Fibroblast of skin of abdomen (primary cell): ENCODE measurements around the gene ZDHHC19.
A peak's percentile ranks its signal among the peaks of the same experiment; 100 is the strongest.
"Not testable (repeated sequence)": the region's sequence is repeated elsewhere in the genome, so short reads cannot be mapped to it uniquely, and the experiment has no call there.

Experiments used
- DNase-seq: peaks from one replicate; pipeline ENCODE4 v3.0.0-alpha.2; 2013

ZDHHC19 gene

GRCh38 chr3:196202516-196202970 lies 8.7 kb downstream of the ZDHHC19 start:
- peak; percentile 16 for DNase-seq

DNA sequence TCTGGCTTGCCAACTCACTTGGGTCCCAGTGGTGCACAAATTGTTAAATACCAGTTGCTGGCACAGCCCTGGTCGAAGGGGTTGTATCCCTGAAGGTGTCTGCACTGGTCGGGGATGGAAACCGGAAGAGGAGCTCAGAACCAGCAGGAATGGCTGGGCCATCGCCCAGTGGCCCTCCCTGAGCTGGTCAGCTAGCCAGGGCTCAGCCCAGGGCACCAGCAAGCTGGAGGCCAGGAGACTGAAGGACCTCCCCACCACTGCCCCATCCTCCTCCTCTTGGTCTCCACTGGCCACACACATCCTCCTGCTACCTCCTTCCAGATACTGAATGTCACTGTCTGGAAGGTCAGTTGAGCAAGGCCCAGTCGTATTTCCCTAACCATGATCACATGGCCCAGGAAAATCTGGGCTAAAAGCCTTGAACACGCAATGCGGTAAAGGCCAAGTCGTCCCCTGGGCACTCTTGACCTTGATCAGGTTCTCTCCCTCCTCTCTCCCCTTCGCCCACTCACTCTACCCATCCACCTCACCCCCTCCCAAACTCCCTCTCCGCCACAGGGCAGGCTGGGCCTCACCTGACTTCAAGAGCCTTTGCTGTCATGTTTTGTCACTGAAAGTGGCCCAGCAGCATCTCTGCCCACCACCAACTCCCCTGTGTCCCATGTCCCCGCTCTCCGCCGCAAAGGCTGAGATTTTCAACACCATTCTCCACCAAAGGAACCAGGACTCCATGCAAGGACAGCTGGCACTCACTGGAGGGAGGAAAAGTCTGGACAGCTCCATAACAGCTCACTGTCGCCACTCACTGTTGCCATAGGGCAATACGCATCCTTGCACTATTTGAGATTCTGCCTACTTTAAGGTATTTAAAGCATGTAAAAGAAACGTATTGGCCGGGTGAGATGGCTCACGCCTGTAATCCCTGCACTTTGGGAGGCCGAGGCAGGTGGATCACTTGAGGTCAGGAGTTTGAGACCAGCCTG lies 12.1 kb downstream of the ZDHHC19 start:
- DNase-seq = no peak

GRCh38 chr3:196198081-196198675 lies 13.0 kb downstream of the ZDHHC19 start:
- DNase-seq = no peak

GRCh38 chr3:196197524-196197923 lies 13.7 kb downstream of the ZDHHC19 start:
- DNase-seq = no peak

- DNase-seq = no peak
Measured at GRCh38 chr3:196195664-196196265, 15.4 kb downstream of the ZDHHC19 start.

DNA sequence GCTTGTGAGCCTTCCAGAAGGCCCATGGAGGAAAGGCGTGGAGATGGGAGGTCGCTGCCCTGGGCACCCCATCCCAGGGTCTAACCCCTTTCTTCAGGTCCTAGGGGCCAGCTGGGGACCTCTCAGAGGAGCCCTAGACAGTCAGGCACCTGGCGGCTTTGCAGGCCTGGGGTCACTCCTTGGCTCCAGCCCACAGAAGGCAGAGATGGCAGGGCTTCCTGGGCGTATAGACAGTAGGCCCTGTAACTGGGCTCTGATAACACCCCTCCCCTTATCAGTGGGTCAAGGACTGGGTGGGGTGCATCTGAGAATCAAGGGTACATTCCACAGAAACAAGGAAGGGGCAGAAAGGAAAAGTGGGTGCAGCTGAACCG lies 16.7 kb downstream of the ZDHHC19 start:
- DNase-seq = no peak

- DNase-seq = no peak
Measured at GRCh38 chr3:196193736-196194541, 17.3 kb downstream of the ZDHHC19 start.

GRCh38 chr3:196193133-196193735 lies 18.0 kb downstream of the ZDHHC19 start:
- no peak for DNase-seq

DNA sequence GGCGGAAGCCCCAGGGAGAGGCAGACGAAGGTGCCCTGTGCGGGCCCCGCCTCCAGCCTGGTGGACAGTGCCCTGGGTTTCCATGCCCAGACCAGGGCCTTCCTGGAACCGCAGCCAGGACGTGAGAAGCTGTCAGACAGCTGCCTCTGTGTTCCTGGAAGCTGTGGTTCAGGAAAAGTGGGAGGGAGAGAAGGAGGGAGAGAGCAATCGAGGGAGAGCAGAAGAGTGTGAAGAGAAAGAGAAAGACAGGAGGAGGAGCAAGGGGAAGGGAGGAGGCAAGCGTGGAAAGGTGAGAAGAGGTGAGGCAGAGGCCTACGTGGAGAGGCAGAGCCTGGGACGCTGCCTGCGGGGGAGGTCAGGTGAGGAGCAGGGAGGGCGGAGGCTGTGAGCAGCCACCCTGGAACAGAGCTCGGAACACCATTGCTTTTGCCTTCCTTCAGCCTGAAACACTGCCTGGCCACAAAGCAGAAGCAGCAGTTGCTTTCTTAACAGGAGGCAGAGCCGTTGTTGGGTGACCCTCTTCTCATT lies 18.6 kb downstream of the ZDHHC19 start:
- DNase-seq = no peak

DNA sequence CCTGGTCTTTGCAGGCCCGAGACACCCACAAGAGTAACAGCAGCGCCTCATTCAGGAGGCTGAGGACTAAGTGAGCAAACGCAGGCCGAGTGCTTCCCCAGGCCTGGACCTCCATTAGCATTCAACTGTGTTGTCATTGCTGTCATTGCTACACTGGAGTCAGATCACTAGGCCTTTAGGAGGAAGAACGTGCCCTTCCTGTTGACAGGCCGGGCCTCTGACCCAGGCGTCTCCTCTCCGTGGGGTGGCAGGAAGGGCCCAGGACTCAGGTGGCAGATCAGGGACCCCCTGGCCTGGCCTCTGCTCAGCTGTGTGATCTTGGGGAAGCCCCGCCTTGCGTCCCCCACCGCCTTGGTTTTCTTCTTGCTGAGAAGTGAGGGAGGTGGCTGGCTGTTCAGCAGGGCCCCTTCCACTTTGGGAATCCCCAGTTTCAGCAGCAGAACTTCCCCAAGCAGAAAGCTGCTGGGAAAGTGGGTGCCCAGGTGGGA lies 19.1 kb downstream of the ZDHHC19 start:
- no peak for DNase-seq

DNA sequence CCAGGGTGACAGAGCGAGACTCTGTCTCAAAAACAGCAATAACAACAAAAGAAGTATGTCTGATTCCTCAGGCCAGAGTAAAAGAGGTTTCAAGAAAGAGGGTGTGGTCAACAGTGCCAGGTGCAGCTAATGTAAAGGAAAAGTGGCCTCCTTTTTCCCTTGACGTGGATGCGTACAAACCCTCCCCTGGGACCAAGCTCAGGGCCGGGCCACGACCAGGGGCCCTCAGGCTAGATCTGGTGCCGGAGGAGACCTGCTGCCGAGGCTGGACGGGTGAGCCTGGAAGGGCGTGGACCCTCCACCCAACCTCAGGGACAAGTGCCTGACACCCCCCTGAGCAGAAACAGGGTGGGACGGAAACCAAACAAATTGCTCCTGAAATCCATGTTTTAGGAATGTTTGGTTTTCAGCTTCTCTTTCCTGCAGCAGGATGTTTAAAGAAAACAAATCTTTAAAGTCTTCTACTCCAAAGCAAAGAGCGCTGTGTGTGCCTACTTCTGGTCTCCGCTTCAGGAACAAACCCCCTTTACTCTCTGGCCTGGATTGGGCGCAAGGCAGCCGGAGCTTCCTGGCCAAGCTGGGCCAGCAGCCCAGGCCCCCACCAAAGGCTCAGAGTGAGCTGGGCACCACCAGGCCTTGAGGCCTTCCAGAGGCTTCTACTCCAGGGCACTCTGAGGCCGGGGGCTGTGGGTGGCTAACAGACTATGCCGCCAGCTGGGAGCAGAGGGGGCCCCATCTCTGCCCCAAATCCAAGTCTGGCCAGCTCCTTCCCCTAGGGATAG lies 21.4 kb downstream of the ZDHHC19 start:
- no peak for DNase-seq

- DNase-seq = peak; percentile 8
Measured at GRCh38 chr3:196186651-196187573, 24.3 kb downstream of the ZDHHC19 start.

DNA sequence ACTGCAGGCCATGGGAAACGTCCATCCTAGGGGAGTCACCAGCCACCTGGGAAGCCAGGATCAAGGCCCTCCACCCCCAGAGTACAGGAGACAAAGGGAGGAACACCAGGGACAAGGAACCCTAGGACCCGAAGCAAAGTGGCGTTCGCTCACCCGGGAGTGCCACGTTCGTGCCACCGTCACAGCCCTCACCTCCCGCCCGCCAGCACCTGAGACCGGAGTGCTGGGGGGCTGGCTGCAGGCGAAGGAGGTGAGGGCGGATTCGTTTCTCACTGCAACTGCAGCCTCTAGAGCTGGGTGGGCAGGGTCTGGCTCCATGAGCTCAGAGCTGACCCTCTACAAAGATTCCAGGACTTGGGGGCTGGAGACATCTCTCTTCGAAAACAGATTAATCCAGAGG lies 26.3 kb downstream of the ZDHHC19 start:
- no peak for DNase-seq

GRCh38 chr3:196184169-196184432 lies 27.1 kb downstream of the ZDHHC19 start:
- not testable (repeated sequence) for DNase-seq

GRCh38 chr3:196181127-196181546 lies 30.1 kb downstream of the ZDHHC19 start:
- DNase-seq = no peak

- no peak for DNase-seq
Measured at GRCh38 chr3:196180346-196180745, 30.9 kb downstream of the ZDHHC19 start.

- DNase-seq = no peak
Measured at GRCh38 chr3:196179380-196180308, 31.6 kb downstream of the ZDHHC19 start.

DNA sequence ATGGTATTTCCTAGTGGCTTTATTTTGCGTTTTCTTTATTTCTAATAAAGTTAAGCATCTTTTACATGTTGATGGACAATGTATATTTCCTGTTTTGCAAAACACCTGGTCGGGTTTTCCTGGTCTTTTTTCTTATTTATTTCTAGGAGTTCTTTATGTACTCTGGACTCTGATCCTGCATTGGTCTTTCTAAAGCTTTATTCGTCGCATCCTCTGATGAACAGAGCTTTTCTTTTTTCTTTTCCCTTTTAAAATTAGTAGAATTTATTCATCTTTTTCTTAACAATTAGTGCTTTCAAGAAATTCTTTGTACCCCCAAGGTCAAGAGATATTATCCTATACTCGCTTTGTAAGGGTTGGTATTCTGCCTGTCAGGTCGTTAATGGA lies 32.2 kb downstream of the ZDHHC19 start:
- DNase-seq = no peak

DNA sequence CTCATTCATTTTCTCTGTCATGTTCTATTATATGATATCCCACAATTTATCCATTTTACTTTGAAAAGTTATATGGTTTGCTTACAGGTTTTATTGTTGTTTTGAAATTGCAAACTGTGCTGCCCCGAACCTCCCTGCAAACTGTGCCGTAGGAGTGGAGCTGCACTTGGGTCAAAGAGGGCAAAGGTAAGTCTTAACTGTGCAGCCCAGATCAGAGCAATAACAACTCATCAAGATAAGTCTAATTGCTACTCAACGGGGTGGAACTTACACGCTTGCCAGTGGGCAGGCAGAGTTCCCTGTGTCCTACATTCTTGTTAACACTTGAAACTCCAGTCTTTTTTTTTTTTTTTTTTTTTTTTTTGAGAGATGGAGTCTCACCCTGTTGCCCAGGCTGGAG lies 33.2 kb downstream of the ZDHHC19 start:
- no peak for DNase-seq
